K562 (cell line): Measurements from ENCODE around the gene MKS1. TPM values are rescaled to one million over a fixed set of nuclear protein-coding genes. Genes with fewer than 3 reads are reported as not detected.

Experiments
- CAMTA2 ChIP-seq: fragments of 250-450 bp; sonication (Bioruptor Pico); conservative IDR thresholded peaks from 2 replicates; pipeline ENCODE4 v1.5.1; 2022
- CBFA2T2 ChIP-seq: fragments of 450-650 bp; conservative IDR thresholded peaks from 2 replicates; pipeline ENCODE4 v1.6.1; 2017; ENCODE audit warnings: mild to moderate bottlenecking
- CTBP1 ChIP-seq: fragments of 450-650 bp; IDR thresholded peaks from 2 replicates; pipeline ENCODE4 v1.6.1; 2016; ENCODE audit warnings: borderline replicate concordance
- EP400 ChIP-seq: fragments of 450-650 bp; IDR thresholded peaks from 2 replicates; pipeline ENCODE4 v1.6.1; 2017; ENCODE audit warnings: antibody characterized with exemption, mild to moderate bottlenecking, moderate library complexity
- ERF ChIP-seq: fragments of 450-650 bp; formaldehyde crosslinking; IDR thresholded peaks from 2 replicates; pipeline ENCODE4 v1.4.0; 2020; ENCODE audit warnings: mild to moderate bottlenecking, mixed read lengths
- EWSR1 ChIP-seq: fragments of 450-650 bp; IDR thresholded peaks from 2 replicates; pipeline ENCODE4 v1.6.1; 2018; ENCODE audit warnings: borderline replicate concordance, mild to moderate bottlenecking, low read depth, moderate library complexity; ENCODE audit not compliant: partially characterized antibody
- FOXK2 ChIP-seq, 2 experiments: fragments of 450-650 bp; IDR thresholded peaks in 1 of 2; conservative IDR thresholded peaks in 1 of 2; 2 replicates each; pipeline ENCODE4 v1.6.1; 2016; ENCODE audit warnings: low read depth in 2 of 2, mild to moderate bottlenecking in 1 of 2
- HEY1 ChIP-seq: fragments of 250-450 bp; sonication (Bioruptor Pico); IDR thresholded peaks from 2 replicates; pipeline ENCODE4 v1.5.0; 2020; ENCODE audit warnings: mild to moderate bottlenecking, moderate library complexity, borderline replicate concordance
- KLF13 ChIP-seq: fragments of 450-650 bp; IDR thresholded peaks from 2 replicates; pipeline ENCODE4 v1.6.1; 2016; ENCODE audit warnings: missing genetic modification characterization, low read depth, mild to moderate bottlenecking, missing compliant biosample characterization, moderate library complexity, borderline replicate concordance
- LCOR ChIP-seq: sonication (generic); formaldehyde crosslinking; IDR thresholded peaks from 2 replicates; pipeline ENCODE4 v1.8.0; 2022; ENCODE audit warnings: mild to moderate bottlenecking, missing genetic modification reagents
- MED1 ChIP-seq: sonication (generic); formaldehyde crosslinking; IDR thresholded peaks from 2 replicates; pipeline ENCODE4 v1.8.1; 2023; ENCODE audit warnings: missing genetic modification reagents, borderline replicate concordance
- POLR2G ChIP-seq: fragments of 200-400 bp; formaldehyde crosslinking; IDR thresholded peaks from 2 replicates; pipeline ENCODE4 v1.6.1; 2017; ENCODE audit warnings: low read depth, mild to moderate bottlenecking, antibody characterized with exemption, low read length, moderate library complexity
- PRPF4 ChIP-seq: fragments of 200-400 bp; formaldehyde crosslinking; IDR thresholded peaks from one replicate; pipeline ENCODE4 v1.6.1; 2017; ENCODE audit warnings: low read length, low read depth, mild to moderate bottlenecking; ENCODE audit not compliant: insufficient read depth, poor library complexity, severe bottlenecking
- ZC3H11A ChIP-seq: IDR thresholded peaks from 2 replicates; pipeline ENCODE4 v1.6.1; 2012; ENCODE audit warnings: low read depth, low read length, improper control_type of control experiment
- ZC3H4 ChIP-seq: sonication (generic); formaldehyde crosslinking; IDR thresholded peaks from 2 replicates; pipeline ENCODE4 v1.9.0; 2021; ENCODE audit warnings: missing genetic modification reagents, borderline replicate concordance
- ZNF134 ChIP-seq: fragments of 250-450 bp; sonication (Bioruptor Pico); conservative IDR thresholded peaks from 2 replicates; pipeline ENCODE4 v1.4.0; 2020
- ZNF184 ChIP-seq: sonication (generic); formaldehyde crosslinking; IDR thresholded peaks from 2 replicates; pipeline ENCODE4 v1.5.0; 2020; ENCODE audit warnings: missing genetic modification reagents
- ZNF253 ChIP-seq: fragments of 250-450 bp; sonication (Bioruptor Pico); conservative IDR thresholded peaks from 2 replicates; pipeline ENCODE4 v1.6.1; 2021; ENCODE audit warnings: mild to moderate bottlenecking
- polyA plus RNA-seq, 8 experiments: library from polyadenylated mRNA; depleted of rRNA in 4 of 8; stranded (reverse) in 5 of 8; unstranded in 3 of 8; fragments of >200 nt; fragmentation: Nextera tagmentation in 2 of 8; fragmentation: Illumina TruSeq in 1 of 8; extraction: Ambion mirVana in 2 of 8; extraction: Trizol in 1 of 8; gene quantifications; 2 replicates each; pipeline versions ENCODE4 v1.2.1 to v1.2.3, GENCODE V29; 2011 to 2014; ENCODE audit warnings: inconsistent platforms in 1 of 8, missing spikeins in 1 of 8
- total RNA-seq, 7 experiments: library from RNA; depleted of rRNA in 6 of 7; stranded (reverse); fragments of >200 nt in 6 of 7; fragmentation: Illumina TruSeq in 2 of 7; extraction: Trizol in 2 of 7; gene quantifications; 2 replicates each; pipeline versions ENCODE4 v1.2.1 to v1.2.3, GENCODE V29; 2011 to 2021; ENCODE audit warnings: low replicate concordance in 1 of 7
- TF ChIP-seq, protein P1 (sequence below): fragments of 450-650 bp; IDR thresholded peaks from 2 replicates; pipeline ENCODE4 v1.6.1; 2017; ENCODE audit warnings: antibody characterized with exemption, mild to moderate bottlenecking
- TF ChIP-seq, protein P2 (sequence below): sonication (generic); formaldehyde crosslinking; IDR thresholded peaks from 2 replicates; pipeline ENCODE4 v1.8.0; 2023; ENCODE audit warnings: mild to moderate bottlenecking, missing genetic modification reagents
- TF ChIP-seq, protein P3 (sequence below): fragments of 450-650 bp; formaldehyde crosslinking; IDR thresholded peaks from 2 replicates; pipeline ENCODE4 v1.4.0; 2022; ENCODE audit warnings: mild to moderate bottlenecking, moderate library complexity

Gene MKS1
- total and polyA plus RNA-seq, 9 of the 15 experiments (the other 6 are each of a cell fraction or from before 2014, with no cell fraction given) = 16.3 to 31.0 (median 25.9) TPM

- TF ChIP-seq, protein P1, sequence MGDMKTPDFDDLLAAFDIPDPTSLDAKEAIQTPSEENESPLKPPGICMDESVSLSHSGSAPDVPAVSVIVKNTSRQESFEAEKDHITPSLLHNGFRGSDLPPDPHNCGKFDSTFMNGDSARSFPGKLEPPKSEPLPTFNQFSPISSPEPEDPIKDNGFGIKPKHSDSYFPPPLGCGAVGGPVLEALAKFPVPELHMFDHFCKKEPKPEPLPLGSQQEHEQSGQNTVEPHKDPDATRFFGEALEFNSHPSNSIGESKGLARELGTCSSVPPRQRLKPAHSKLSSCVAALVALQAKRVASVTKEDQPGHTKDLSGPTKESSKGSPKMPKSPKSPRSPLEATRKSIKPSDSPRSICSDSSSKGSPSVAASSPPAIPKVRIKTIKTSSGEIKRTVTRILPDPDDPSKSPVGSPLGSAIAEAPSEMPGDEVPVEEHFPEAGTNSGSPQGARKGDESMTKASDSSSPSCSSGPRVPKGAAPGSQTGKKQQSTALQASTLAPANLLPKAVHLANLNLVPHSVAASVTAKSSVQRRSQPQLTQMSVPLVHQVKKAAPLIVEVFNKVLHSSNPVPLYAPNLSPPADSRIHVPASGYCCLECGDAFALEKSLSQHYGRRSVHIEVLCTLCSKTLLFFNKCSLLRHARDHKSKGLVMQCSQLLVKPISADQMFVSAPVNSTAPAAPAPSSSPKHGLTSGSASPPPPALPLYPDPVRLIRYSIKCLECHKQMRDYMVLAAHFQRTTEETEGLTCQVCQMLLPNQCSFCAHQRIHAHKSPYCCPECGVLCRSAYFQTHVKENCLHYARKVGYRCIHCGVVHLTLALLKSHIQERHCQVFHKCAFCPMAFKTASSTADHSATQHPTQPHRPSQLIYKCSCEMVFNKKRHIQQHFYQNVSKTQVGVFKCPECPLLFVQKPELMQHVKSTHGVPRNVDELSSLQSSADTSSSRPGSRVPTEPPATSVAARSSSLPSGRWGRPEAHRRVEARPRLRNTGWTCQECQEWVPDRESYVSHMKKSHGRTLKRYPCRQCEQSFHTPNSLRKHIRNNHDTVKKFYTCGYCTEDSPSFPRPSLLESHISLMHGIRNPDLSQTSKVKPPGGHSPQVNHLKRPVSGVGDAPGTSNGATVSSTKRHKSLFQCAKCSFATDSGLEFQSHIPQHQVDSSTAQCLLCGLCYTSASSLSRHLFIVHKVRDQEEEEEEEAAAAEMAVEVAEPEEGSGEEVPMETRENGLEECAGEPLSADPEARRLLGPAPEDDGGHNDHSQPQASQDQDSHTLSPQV = 0 out of 2 replicates have a peak, but pooled peaks have one; percentile 39
- TF ChIP-seq ZNF184 (CRISPR knock-in tag) (no peak), CTBP1 (no peak), POLR2G (no peak), ERF (CRISPR knock-in tag) (no peak), EP400 (no peak), ZNF134 (CRISPR knock-in tag) (no peak), ZNF253 (no peak), ZC3H11A (no peak), CBFA2T2 (no peak), EWSR1 (no peak), LCOR (CRISPR knock-in tag) (0 out of 2 replicates have a peak, but pooled peaks have one; percentile 6), MED1 (no peak), KLF13 (tag) (no peak), CAMTA2 (no peak), PRPF4 (no peak), HEY1 (CRISPR knock-in tag) (no peak), FOXK2 (conservative IDR thresholded peaks at IDR 0.05 in 1 of 2, IDR thresholded peaks at IDR 0.05 in 1 of 2; ENCODE audit: low read depth in 2 of 2) (0 out of 4 replicates have a peak, but pooled peaks of 1 of the 2 experiments have one; percentile 13), ZC3H4 (CRISPR knock-in tag) (no peak)
- TF ChIP-seq, protein P2, sequence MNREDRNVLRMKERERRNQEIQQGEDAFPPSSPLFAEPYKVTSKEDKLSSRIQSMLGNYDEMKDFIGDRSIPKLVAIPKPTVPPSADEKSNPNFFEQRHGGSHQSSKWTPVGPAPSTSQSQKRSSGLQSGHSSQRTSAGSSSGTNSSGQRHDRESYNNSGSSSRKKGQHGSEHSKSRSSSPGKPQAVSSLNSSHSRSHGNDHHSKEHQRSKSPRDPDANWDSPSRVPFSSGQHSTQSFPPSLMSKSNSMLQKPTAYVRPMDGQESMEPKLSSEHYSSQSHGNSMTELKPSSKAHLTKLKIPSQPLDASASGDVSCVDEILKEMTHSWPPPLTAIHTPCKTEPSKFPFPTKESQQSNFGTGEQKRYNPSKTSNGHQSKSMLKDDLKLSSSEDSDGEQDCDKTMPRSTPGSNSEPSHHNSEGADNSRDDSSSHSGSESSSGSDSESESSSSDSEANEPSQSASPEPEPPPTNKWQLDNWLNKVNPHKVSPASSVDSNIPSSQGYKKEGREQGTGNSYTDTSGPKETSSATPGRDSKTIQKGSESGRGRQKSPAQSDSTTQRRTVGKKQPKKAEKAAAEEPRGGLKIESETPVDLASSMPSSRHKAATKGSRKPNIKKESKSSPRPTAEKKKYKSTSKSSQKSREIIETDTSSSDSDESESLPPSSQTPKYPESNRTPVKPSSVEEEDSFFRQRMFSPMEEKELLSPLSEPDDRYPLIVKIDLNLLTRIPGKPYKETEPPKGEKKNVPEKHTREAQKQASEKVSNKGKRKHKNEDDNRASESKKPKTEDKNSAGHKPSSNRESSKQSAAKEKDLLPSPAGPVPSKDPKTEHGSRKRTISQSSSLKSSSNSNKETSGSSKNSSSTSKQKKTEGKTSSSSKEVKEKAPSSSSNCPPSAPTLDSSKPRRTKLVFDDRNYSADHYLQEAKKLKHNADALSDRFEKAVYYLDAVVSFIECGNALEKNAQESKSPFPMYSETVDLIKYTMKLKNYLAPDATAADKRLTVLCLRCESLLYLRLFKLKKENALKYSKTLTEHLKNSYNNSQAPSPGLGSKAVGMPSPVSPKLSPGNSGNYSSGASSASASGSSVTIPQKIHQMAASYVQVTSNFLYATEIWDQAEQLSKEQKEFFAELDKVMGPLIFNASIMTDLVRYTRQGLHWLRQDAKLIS (CRISPR knock-in tag) = no peak
- TF ChIP-seq, protein P3, sequence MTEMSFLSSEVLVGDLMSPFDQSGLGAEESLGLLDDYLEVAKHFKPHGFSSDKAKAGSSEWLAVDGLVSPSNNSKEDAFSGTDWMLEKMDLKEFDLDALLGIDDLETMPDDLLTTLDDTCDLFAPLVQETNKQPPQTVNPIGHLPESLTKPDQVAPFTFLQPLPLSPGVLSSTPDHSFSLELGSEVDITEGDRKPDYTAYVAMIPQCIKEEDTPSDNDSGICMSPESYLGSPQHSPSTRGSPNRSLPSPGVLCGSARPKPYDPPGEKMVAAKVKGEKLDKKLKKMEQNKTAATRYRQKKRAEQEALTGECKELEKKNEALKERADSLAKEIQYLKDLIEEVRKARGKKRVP = no peak
These were observed 731 bp upstream of the MKS1 start (continued) for GRCh38 chr17:58219789-58220183.
